ENCODE results near the gene APOH.
A peak's percentile ranks its signal among the peaks of the same experiment; 100 is the strongest.

APOH gene

GRCh38 chr17:66271512-66271911 is 42.3 kb upstream of the APOH start:
- TF ChIP-seq, protein P1, sequence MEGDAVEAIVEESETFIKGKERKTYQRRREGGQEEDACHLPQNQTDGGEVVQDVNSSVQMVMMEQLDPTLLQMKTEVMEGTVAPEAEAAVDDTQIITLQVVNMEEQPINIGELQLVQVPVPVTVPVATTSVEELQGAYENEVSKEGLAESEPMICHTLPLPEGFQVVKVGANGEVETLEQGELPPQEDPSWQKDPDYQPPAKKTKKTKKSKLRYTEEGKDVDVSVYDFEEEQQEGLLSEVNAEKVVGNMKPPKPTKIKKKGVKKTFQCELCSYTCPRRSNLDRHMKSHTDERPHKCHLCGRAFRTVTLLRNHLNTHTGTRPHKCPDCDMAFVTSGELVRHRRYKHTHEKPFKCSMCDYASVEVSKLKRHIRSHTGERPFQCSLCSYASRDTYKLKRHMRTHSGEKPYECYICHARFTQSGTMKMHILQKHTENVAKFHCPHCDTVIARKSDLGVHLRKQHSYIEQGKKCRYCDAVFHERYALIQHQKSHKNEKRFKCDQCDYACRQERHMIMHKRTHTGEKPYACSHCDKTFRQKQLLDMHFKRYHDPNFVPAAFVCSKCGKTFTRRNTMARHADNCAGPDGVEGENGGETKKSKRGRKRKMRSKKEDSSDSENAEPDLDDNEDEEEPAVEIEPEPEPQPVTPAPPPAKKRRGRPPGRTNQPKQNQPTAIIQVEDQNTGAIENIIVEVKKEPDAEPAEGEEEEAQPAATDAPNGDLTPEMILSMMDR (IDR thresholded peaks at IDR 0.05; ENCODE audit: insufficient read depth, low read depth, low read length, missing control alignments), result no peak
- no peak for DNase-seq (ENCODE audit: low read depth)
- no peak overlapping the region for H3K4me3 ChIP-seq (ENCODE audit: low read length)

GRCh38 chr17:66270106-66270505 is 40.9 kb upstream of the APOH start:
- H3K4me3 ChIP-seq (ENCODE audit: low read length), result no peak overlapping the region
- no peak for DNase-seq (ENCODE audit: low read depth)
- TF ChIP-seq, protein P1 (IDR thresholded peaks at IDR 0.05; ENCODE audit: insufficient read depth, low read depth, low read length, missing control alignments), result no peak

- no peak overlapping the region for H3K4me3 ChIP-seq (ENCODE audit: low read length)
- TF ChIP-seq, protein P1 (IDR thresholded peaks at IDR 0.05; ENCODE audit: insufficient read depth, low read depth, low read length, missing control alignments), result no peak
- DNase-seq (ENCODE audit: low read depth), result peak; percentile 59
Measured at GRCh38 chr17:66268247-66268927, 39.2 kb upstream of the APOH start.

GRCh38 chr17:66264696-66265095 is 35.5 kb upstream of the APOH start:
- no peak for DNase-seq (ENCODE audit: low read depth)
- TF ChIP-seq, protein P1 (IDR thresholded peaks at IDR 0.05; ENCODE audit: insufficient read depth, low read depth, low read length, missing control alignments), result no peak
- no peak overlapping the region for H3K4me3 ChIP-seq (ENCODE audit: low read length)

- TF ChIP-seq, protein P1 (IDR thresholded peaks at IDR 0.05; ENCODE audit: insufficient read depth, low read depth, low read length, missing control alignments), result no peak
- no peak overlapping the region for H3K4me3 ChIP-seq (ENCODE audit: low read length)
- DNase-seq (ENCODE audit: low read depth), result no peak
Measured at GRCh38 chr17:66262767-66263166, 33.6 kb upstream of the APOH start.

DNA sequence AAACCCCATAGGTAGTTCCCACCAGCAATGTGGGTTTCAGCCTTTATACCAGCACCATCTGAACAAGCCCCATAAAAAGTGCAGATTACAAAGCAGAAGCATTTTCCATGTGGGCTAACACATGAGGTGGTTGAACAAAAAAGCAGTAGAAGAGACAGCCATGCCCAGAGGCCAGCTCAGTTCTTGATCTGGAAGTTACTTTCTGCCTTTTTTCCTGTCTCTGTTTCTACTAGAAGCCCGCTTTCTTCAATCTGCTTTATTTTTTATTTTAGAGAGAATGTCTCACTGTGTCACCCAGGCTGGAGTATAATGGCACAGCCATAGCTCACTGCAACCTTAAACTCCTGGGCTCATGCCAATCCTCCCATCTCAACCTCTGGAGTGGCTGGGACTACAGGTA is 31.5 kb upstream of the APOH start:
- no peak overlapping the region for H3K4me3 ChIP-seq (ENCODE audit: low read length)
- no peak for DNase-seq (ENCODE audit: low read depth)
- TF ChIP-seq, protein P1 (IDR thresholded peaks at IDR 0.05; ENCODE audit: insufficient read depth, low read depth, low read length, missing control alignments), result no peak

GRCh38 chr17:66260275-66260674 is 31.1 kb upstream of the APOH start:
- TF ChIP-seq, protein P1 (IDR thresholded peaks at IDR 0.05; ENCODE audit: insufficient read depth, low read depth, low read length, missing control alignments), result no peak
- DNase-seq (ENCODE audit: low read depth), result no peak
- no peak overlapping the region for H3K4me3 ChIP-seq (ENCODE audit: low read length)

Data from epithelial cell of esophagus (primary cell).